ENCODE results near the gene TUFM.
"Not testable (repeated sequence)": the region's sequence is repeated elsewhere in the genome, so short reads cannot be mapped to it uniquely, and the experiment has no call there.

The TUFM gene

GRCh38 chr16:28875134-28876018 is 29.2 kb upstream of the TUFM start:
- DNase-seq = no peak

- DNase-seq = no peak
Observed at GRCh38 chr16:28874406-28874805, 28.3 kb upstream of the TUFM start.

GRCh38 chr16:28873543-28874201 is 27.5 kb upstream of the TUFM start:
- peak; percentile 60 to 63 for DNase-seq

DNA sequence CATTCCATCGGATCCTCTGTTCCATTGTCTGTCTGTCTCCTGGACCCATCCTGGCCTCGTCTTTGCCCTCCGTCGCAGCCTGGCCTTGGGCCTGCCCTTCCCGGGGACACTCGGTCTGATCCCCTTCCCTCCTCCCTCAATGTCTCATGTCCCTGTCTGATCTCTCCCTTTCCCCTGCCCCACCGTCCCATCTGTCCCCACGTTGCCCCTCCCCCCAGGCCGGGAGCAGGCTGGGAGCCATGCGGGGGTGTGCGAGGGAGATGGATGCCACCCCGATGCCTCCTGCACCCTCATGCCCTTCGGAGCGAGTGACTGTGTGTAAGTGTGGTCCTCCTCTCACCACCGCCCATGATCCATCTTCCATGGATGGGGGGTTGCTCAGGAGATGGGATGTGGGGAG is 26.8 kb upstream of the TUFM start:
- no peak for DNase-seq

GRCh38 chr16:28869201-28869600 is 23.1 kb upstream of the TUFM start:
- DNase-seq = no peak

- DNase-seq = not testable (repeated sequence)
Observed at GRCh38 chr16:28867646-28868045, 21.5 kb upstream of the TUFM start.

GRCh38 chr16:28867241-28867640 is 21.1 kb upstream of the TUFM start:
- DNase-seq = no peak

DNA sequence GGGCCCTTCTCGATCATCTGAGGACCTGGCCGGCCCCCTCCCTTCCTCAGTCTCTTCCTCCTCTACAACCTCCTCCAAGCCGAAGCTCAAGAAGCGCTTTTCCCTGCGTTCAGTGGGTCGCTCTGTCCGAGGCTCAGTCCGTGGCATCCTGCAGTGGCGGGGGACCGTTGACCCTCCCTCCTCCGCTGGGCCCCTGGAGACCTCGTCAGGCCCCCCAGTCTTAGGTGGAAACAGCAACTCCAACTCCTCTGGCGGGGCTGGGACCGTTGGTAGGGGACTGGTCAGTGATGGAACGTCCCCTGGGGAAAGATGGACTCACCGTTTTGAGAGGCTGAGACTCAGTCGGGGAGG is 20.3 kb upstream of the TUFM start:
- no peak for DNase-seq

GRCh38 chr16:28865722-28866453 is 19.7 kb upstream of the TUFM start:
- DNase-seq = no peak

- no peak for DNase-seq
Observed at GRCh38 chr16:28865001-28865688, 19.0 kb upstream of the TUFM start.

- DNase-seq = no peak
Observed at GRCh38 chr16:28863929-28864793, 18.0 kb upstream of the TUFM start.

DNA sequence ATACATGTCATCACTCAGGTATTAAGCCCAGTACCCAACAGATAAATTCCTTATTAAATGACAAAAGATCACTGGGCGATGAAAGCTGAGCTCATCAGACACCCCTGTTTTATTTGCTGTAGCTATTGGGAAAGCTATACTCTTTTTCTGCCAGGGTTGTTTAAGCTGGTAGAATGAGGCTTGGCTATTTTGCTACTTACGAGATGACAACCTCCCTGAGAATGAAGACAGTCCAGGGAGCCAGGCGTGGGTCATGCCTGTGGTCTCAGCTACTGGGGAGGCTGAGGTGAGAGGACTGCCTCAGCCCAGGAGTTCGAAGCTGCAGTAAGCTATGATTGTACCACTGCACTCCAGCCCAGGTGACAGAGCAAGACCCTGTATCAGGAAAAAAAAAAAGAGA is 13.2 kb upstream of the TUFM start:
- DNase-seq = no peak

DNA sequence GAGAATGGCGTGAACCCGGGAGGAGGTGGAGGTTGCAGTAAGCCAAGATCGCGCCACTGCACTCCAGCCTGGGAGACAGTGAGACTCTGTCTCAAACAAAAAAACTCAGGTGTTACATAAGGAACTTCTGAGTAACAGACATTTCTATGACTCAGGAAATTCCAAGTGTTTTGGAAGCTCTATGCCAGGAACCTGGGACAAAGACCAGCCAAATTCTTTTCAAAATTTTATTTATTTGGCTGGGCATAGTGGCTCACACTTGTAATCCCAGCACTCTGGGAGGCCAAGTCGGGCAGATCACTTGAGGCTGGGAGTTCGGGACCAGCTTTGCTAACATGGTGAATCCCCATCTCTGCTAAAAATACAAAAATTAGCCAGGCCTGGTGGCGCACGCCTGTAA is 12.3 kb upstream of the TUFM start:
- DNase-seq = no peak

- no peak for DNase-seq
Observed at GRCh38 chr16:28846933-28847273, 755 bp upstream of the TUFM start.

- no peak for DNase-seq
Observed at GRCh38 chr16:28845761-28846079, 428 bp downstream of the TUFM start.

GRCh38 chr16:28845293-28845692 is 855 bp downstream of the TUFM start:
- peak; percentile 23 to 31 for DNase-seq

DNA sequence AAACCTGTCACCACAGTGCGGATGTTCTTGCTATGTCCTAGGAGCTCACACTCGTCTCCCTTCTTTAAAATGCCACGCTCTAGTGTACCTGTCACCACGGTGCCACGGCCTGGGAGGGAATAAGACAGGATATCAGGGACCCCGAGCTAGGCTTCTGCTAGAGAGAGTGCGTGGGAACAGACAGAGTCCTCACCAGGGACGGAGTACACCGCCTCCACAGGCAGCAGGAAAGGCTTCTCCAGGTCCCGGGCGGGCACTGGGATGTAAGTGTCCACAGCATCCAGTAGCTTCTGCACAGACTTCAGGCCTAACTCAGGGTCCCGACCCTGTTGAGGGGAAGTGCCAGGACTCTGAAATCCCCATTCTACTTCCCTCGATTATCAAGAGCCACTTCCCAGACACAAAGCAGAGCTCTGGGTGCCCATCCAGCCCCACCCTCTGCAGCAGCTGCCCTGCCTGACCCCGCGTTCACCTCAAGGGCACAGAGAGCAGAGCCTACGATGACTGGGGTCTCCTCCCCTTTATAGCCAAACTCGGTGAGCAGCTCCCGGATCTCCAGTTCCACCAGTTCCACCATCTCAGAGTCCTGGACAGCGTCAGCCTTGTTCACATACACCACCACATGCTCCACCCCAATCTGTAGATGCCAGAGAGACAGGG is 1.8 kb downstream of the TUFM start:
- no peak for DNase-seq

DNA sequence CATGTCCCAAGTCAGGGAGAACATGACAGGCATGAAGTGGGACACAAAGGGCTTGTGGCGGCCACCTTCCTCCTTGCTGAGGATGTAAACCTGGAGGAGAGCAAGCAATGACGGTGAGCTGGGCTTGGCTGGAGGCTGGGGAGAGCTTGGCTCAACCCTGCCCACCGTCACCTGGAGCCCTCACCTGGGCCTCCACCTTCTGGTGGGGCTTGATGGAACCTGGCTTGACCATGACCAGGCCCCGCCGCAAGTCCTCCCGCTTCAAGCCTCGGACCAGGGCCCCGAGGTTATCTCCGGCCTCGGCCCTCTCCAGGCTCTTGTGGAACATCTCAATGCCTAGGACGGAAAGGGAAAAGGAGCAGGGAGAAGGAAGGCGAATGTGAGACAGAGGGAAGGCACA is 2.4 kb downstream of the TUFM start:
- DNase-seq = no peak

- DNase-seq = no peak
Observed at GRCh38 chr16:28842696-28843095, 3.5 kb downstream of the TUFM start.

- no peak for DNase-seq
Observed at GRCh38 chr16:28839899-28840298, 6.2 kb downstream of the TUFM start.

- DNase-seq = no peak
Observed at GRCh38 chr16:28839004-28839639, 7.0 kb downstream of the TUFM start.

DNA sequence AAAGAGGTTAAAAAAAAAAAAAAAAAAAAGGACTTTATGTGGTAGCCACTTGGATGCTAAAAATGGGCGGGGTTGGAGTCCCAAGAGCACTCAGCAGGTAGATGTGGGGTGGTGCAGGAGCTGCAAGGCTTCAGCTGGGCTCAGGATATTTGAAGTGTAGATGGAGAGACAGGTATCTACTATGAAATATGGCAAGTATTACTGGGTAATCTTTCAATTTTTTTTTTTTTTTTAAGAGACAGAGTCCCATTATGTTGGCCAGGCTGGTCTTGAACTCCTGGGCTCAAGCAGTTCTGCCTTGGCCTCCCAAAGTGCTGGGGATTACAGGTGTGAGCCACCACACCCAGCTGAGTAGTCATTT is 7.6 kb downstream of the TUFM start:
- DNase-seq = no peak

Data from stimulated activated CD4-positive, alpha-beta T cell treated with anti-CD3 and anti-CD28 coated beads, Interleukin-2, amount 100 ng/mL, for 48 hours (primary cell).